Left ventricle myocardium inferior (tissue), 1 donor: ENCODE data around the gene SKI. TPM values are rescaled to one million over a fixed set of nuclear protein-coding genes. Genes with fewer than 3 reads are reported as not detected.

ENCODE experiments used
- DNase-seq: peaks from one replicate; pipeline ENCODE4 v3.0.0-alpha.2; 2020
- H3K27ac ChIP-seq: fragments of 200-600 bp; replicated peaks from 2 replicates; pipeline ENCODE4 v1.8.0; 2021
- H3K27me3 ChIP-seq: fragments of 200-600 bp; 2 replicates; pipeline ENCODE4 v1.8.0; 2021; ENCODE audit warnings: low read depth
- H3K36me3 ChIP-seq: fragments of 200-600 bp; 2 replicates; pipeline ENCODE4 v1.8.0; 2021
- H3K4me1 ChIP-seq: fragments of 200-600 bp; 2 replicates; pipeline ENCODE4 v1.8.0; 2021
- H3K4me3 ChIP-seq: fragments of 200-600 bp; 2 replicates; pipeline ENCODE4 v1.8.0; 2021; ENCODE audit warnings: mild to moderate bottlenecking, moderate library complexity
- H3K9me3 ChIP-seq: fragments of 200-600 bp; replicated peaks from 2 replicates; pipeline ENCODE4 v1.8.0; 2021
- CTCF ChIP-seq: fragments of 200-600 bp; IDR thresholded peaks from 2 replicates; pipeline ENCODE4 v1.8.0; 2021; ENCODE audit warnings: antibody characterized with exemption, mild to moderate bottlenecking, borderline replicate concordance
- intact Hi-C: fragments of 100-400 bp; cut with micrococcal nuclease; formaldehyde crosslinking; loops from one replicate; pipeline ENCODE4 v1.11.0; 2022
- total RNA-seq: library from RNA; stranded (reverse); fragmentation: NEBNext Ultra II Directional; extraction: Animal tissue kit (Norgen Biotek cat#: 25700); gene quantifications from one replicate; pipeline ENCODE4 v1.2.1, GENCODE V29; 2021
- donor health status: DM: no; HTN: yes; CAD: no; lungs with severe emphysema.

Gene SKI
- total RNA-seq, 1 donor from 2014 or later = 37.9 TPM

GRCh38 chr1:2209400-2210083, 18.6 kb upstream of the SKI start:
- no peak for DNase-seq
- Histone ChIP-seq H3K27me3 (no peaks in the 10 kb centered on the region), H3K27ac (peak overlapping the region; percentile 92), H3K4me1 (peaks cover 78% of the 10 kb centered on the region), H3K9me3 (no peaks in the 10 kb centered on the region), H3K4me3 (no peak overlapping the region), H3K36me3 (no peaks in the 10 kb centered on the region)
- TF ChIP-seq CTCF = no peak
- intact Hi-C loops = no loop called here

GRCh38 chr1:2210084-2210653, 17.9 kb upstream of the SKI start:
- TF ChIP-seq CTCF = no peak
- Histone ChIP-seq H3K27me3 (no peaks in the 10 kb centered on the region), H3K27ac (peak overlapping the region; percentile 92), H3K4me1 (peaks cover 83% of the 10 kb centered on the region), H3K9me3 (no peaks in the 10 kb centered on the region), H3K36me3 (no peaks in the 10 kb centered on the region), H3K4me3 (no peak overlapping the region)
- no peak for DNase-seq
- intact Hi-C loops = no loop called here

- H3K4me3 ChIP-seq = no peak overlapping the region
- H3K4me1 ChIP-seq = peaks cover 79% of the 10 kb centered on the region
- TF ChIP-seq CTCF = no peak
- H3K36me3 ChIP-seq = no peaks in the 10 kb centered on the region
- H3K9me3 ChIP-seq = no peaks in the 10 kb centered on the region
- no peak for DNase-seq
- no peaks in the 10 kb centered on the region for H3K27me3 ChIP-seq
- intact Hi-C loops = no loop called here
- peak overlapping the region; percentile 25 for H3K27ac ChIP-seq
These were observed 17.3 kb upstream of the SKI start for GRCh38 chr1:2210786-2211185.

- intact Hi-C loops = no loop called here
- Histone ChIP-seq H3K27me3 (no peaks in the 10 kb centered on the region), H3K4me1 (peaks cover 65% of the 10 kb centered on the region), H3K36me3 (no peaks in the 10 kb centered on the region), H3K4me3 (peak overlapping the region; percentile 53), H3K27ac (peak overlapping the region; percentile 99), H3K9me3 (no peaks in the 10 kb centered on the region)
- no peak for TF ChIP-seq CTCF
- peak; percentile 38 for DNase-seq
These were observed 15.9 kb upstream of the SKI start for GRCh38 chr1:2212274-2212531.

- H3K27me3 ChIP-seq = no peaks in the 10 kb centered on the region
- H3K4me3 ChIP-seq = peak overlapping the region; percentile 53
- intact Hi-C loops = no loop called here
- no peaks in the 10 kb centered on the region for H3K36me3 ChIP-seq
- H3K9me3 ChIP-seq = no peaks in the 10 kb centered on the region
- peak; percentile 48 for TF ChIP-seq CTCF
- peak overlapping the region; percentile 99 for H3K27ac ChIP-seq
- peak; percentile 92 for DNase-seq
- H3K4me1 ChIP-seq = peaks cover 61% of the 10 kb centered on the region
These were observed 15.3 kb upstream of the SKI start for GRCh38 chr1:2212532-2213491.
